Trophoblast cell (in vitro differentiated cells and primary cell): ENCODE measurements around the gene ZC2HC1B.

Experiments used
- DNase-seq, 2 donors: peaks; one replicate each; pipeline ENCODE4 v3.0.0-alpha.2; 2016
- H2AFZ ChIP-seq: 2 replicates; pipeline ENCODE4 v1.6.1; 2013; ENCODE audit warnings: low read length, moderate library complexity, mild to moderate bottlenecking; ENCODE audit not compliant: insufficient read depth, poor library complexity
- H2AK5ac ChIP-seq: 2 replicates; pipeline ENCODE4 v1.6.1; 2013; ENCODE audit warnings: mild to moderate bottlenecking, low read length
- H2BK120ac ChIP-seq: 2 replicates; pipeline ENCODE4 v1.6.1; 2013; ENCODE audit warnings: low read length, mild to moderate bottlenecking, moderate library complexity; ENCODE audit not compliant: insufficient read depth, poor library complexity
- H2BK12ac ChIP-seq: 2 replicates; pipeline ENCODE4 v1.6.1; 2013; ENCODE audit warnings: mild to moderate bottlenecking, low read length, moderate library complexity
- H2BK5ac ChIP-seq: 2 replicates; pipeline ENCODE4 v1.6.1; 2013; ENCODE audit warnings: low read length, low read depth, moderate library complexity, mild to moderate bottlenecking; ENCODE audit not compliant: poor library complexity
- H3K14ac ChIP-seq: 2 replicates; pipeline ENCODE4 v1.6.1; 2013; ENCODE audit warnings: mild to moderate bottlenecking, low read length
- H3K18ac ChIP-seq: 2 replicates; pipeline ENCODE4 v1.6.1; 2013; ENCODE audit warnings: mild to moderate bottlenecking, low read length
- H3K23ac ChIP-seq: 2 replicates; pipeline ENCODE4 v1.6.1; 2013; ENCODE audit warnings: low read length
- H3K27ac ChIP-seq: 2 replicates; pipeline ENCODE4 v1.5.1; 2013; ENCODE audit warnings: low read depth, mild to moderate bottlenecking, inconsistent platforms, low read length, moderate library complexity
- H3K27me3 ChIP-seq: 2 replicates; pipeline ENCODE4 v1.6.1; 2013; ENCODE audit warnings: inconsistent platforms, mild to moderate bottlenecking, low read length, moderate library complexity; ENCODE audit not compliant: insufficient read depth
- H3K36me3 ChIP-seq, 2 experiments: 1 replicate in 1 of 2; 2 replicates in 1 of 2; pipeline ENCODE4 v1.6.1; 2013; ENCODE audit warnings: low read length in 2 of 2, mild to moderate bottlenecking in 2 of 2, moderate library complexity in 1 of 2; ENCODE audit not compliant: insufficient read depth in 2 of 2, control insufficient read depth in 1 of 2
- H3K4ac ChIP-seq: 2 replicates; pipeline ENCODE4 v1.6.1; 2013; ENCODE audit warnings: low read depth, mild to moderate bottlenecking, low read length, moderate library complexity
- H3K4me1 ChIP-seq, 2 experiments: 1 replicate in 1 of 2; 2 replicates in 1 of 2; pipeline ENCODE4 v1.6.1; 2013; ENCODE audit warnings: low read length in 2 of 2, mild to moderate bottlenecking in 2 of 2, moderate library complexity in 1 of 2; ENCODE audit not compliant: insufficient read depth in 2 of 2, control insufficient read depth in 1 of 2
- H3K4me2 ChIP-seq: 2 replicates; pipeline ENCODE4 v1.6.1; 2013; ENCODE audit warnings: inconsistent platforms, mild to moderate bottlenecking, low read length, moderate library complexity
- H3K4me3 ChIP-seq: 2 replicates; pipeline ENCODE4 v1.5.1; 2013; ENCODE audit warnings: mild to moderate bottlenecking, low read depth, low read length, inconsistent platforms
- H3K79me1 ChIP-seq: one replicate; pipeline ENCODE4 v1.6.1; 2013; ENCODE audit warnings: low read length
- H3K79me2 ChIP-seq: 2 replicates; pipeline ENCODE4 v1.6.1; 2013; ENCODE audit warnings: low read length, mild to moderate bottlenecking; ENCODE audit not compliant: control insufficient read depth, insufficient read depth, poor library complexity
- H3K9ac ChIP-seq: 2 replicates; pipeline ENCODE4 v1.6.1; 2013; ENCODE audit warnings: mild to moderate bottlenecking, low read length
- H3K9me3 ChIP-seq: 2 replicates; pipeline ENCODE4 v1.6.1; 2013; ENCODE audit warnings: low read depth, mild to moderate bottlenecking, control low read depth, inconsistent platforms, low read length; ENCODE audit not compliant: insufficient read depth
- H4K12ac ChIP-seq: 2 replicates; pipeline ENCODE4 v1.6.1; 2013; ENCODE audit warnings: low read depth, mild to moderate bottlenecking, low read length, moderate library complexity
- H4K8ac ChIP-seq: 2 replicates; pipeline ENCODE4 v1.6.1; 2013; ENCODE audit warnings: low read depth, mild to moderate bottlenecking, low read length, moderate library complexity
- H4K91ac ChIP-seq: one replicate; pipeline ENCODE4 v1.6.1; 2013; ENCODE audit warnings: low read depth, mild to moderate bottlenecking, low read length, moderate library complexity
- WGBS: extraction: QIAGEN DNeasy Blood & Tissue Kit; methylation state at CpG from one replicate; pipeline ENCODE4 v1.1.7; 2013; ENCODE audit warnings: missing lambda C conversion rate; ENCODE audit not compliant: insufficient read length, insufficient coverage; ENCODE audit errors: extremely low coverage; 5-methylcytosine and 5-hydroxymethylcytosine counted together

Gene ZC2HC1B

GRCh38 chr6:143823548-143823947 is 40.7 kb upstream of the ZC2HC1B start:
- no CpG with 5 or more reads among the region's 6 CpGs for WGBS
- Histone ChIP-seq H3K9me3 (no peaks in the 10 kb centered on the region), H2BK120ac (no peak overlapping the region), H2BK12ac (no peak overlapping the region), H3K79me1 (no peaks in the 10 kb centered on the region), H2AK5ac (no peak overlapping the region), H4K91ac (no peak overlapping the region), H3K23ac (no peak overlapping the region), H3K9ac (no peak overlapping the region), H3K4me2 (no peak overlapping the region), H3K4me3 (no peak overlapping the region), H3K27ac (no peak overlapping the region), H3K14ac (no peak overlapping the region), H3K4me1 (peaks cover 0 to 1% of the 10 kb centered on the region in 2 experiments), H2BK5ac (no peak overlapping the region), H3K36me3 (peaks cover 4% of the 10 kb centered on the region in 2 experiments), H4K8ac (no peak overlapping the region), H2AFZ (no peak overlapping the region), H3K27me3 (no peaks in the 10 kb centered on the region), H4K12ac (no peak overlapping the region), H3K4ac (no peak overlapping the region), H3K79me2 (no peaks in the 10 kb centered on the region), H3K18ac (no peak overlapping the region)
- DNase-seq: no peak

DNA sequence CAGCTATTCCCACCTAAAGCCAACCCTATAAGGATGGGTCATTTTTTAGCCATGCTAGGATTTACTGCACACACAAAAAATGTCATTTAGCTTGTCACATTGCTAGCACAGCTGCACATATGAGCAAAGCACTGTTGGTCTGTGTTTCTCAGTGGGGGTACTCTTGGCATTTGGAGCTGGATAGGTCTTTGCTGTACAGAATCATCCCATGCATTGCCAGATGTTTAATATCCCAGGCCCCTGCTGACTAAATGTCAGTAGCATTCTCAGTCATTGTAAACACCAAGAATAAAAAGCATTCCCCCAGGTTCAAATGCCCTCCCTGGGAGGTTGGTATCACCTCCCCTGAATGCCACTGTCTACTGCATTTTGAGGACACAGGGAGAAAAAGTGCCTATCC is 35.7 kb upstream of the ZC2HC1B start:
- Histone ChIP-seq H3K18ac (no peak overlapping the region), H2AFZ (no peak overlapping the region), H2AK5ac (no peak overlapping the region), H3K9me3 (no peaks in the 10 kb centered on the region), H4K8ac (no peak overlapping the region), H3K79me1 (no peaks in the 10 kb centered on the region), H3K4me3 (no peak overlapping the region), H2BK5ac (no peak overlapping the region), H3K14ac (no peak overlapping the region), H3K4ac (no peak overlapping the region), H3K23ac (no peak overlapping the region), H3K4me1 (no peaks in the 10 kb centered on the region), H3K79me2 (no peaks in the 10 kb centered on the region), H4K91ac (no peak overlapping the region), H4K12ac (no peak overlapping the region), H2BK120ac (no peak overlapping the region), H3K9ac (no peak overlapping the region), H3K27ac (no peak overlapping the region), H3K4me2 (no peak overlapping the region), H3K36me3 (peaks cover 2 to 6% of the 10 kb centered on the region in 2 experiments), H3K27me3 (no peaks in the 10 kb centered on the region), H2BK12ac (no peak overlapping the region)
- DNase-seq: no peak

DNA sequence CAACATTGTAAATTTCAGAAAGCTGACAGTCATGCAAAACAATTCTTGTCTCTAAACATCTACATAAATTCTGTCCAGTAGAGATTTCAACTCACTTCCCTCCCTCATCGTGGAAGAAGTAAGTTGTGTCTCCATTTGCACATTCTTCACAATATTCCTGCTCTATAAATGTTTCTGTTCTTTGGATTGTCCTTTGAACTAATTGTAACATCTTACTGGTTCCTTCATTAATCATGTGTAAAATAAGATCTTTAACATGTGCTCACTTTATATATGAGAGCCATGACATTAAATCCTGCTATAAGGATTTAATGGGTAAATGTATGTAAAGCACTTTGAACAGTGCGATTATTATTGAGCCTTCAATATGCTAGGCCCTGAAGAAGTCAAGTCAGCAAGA is 28.1 kb upstream of the ZC2HC1B start:
- Histone ChIP-seq H3K27ac (no peak overlapping the region), H4K8ac (no peak overlapping the region), H2AK5ac (no peak overlapping the region), H3K4me3 (no peak overlapping the region), H2BK12ac (no peak overlapping the region), H3K9ac (no peak overlapping the region), H3K4ac (no peak overlapping the region), H3K27me3 (no peaks in the 10 kb centered on the region), H4K12ac (no peak overlapping the region), H3K14ac (no peak overlapping the region), H3K79me1 (no peaks in the 10 kb centered on the region), H2BK5ac (no peak overlapping the region), H3K9me3 (no peaks in the 10 kb centered on the region), H3K4me2 (no peak overlapping the region), H2BK120ac (no peak overlapping the region), H3K18ac (no peak overlapping the region), H3K23ac (no peak overlapping the region), H4K91ac (no peak overlapping the region), H3K79me2 (no peaks in the 10 kb centered on the region), H2AFZ (no peak overlapping the region), H3K4me1 (no peaks in the 10 kb centered on the region), H3K36me3 (peaks cover 0 to 2% of the 10 kb centered on the region in 2 experiments)
- WGBS: no CpG with 5 or more reads among the region's 2 CpGs
- no peak for DNase-seq

- no peak for DNase-seq
- Histone ChIP-seq H3K14ac (no peak overlapping the region), H2BK120ac (no peak overlapping the region), H3K18ac (no peak overlapping the region), H3K79me2 (peaks cover 2% of the 10 kb centered on the region), H3K4me1 (peaks cover 0 to 1% of the 10 kb centered on the region in 2 experiments), H3K4me2 (no peak overlapping the region), H3K27me3 (no peaks in the 10 kb centered on the region), H3K4me3 (no peak overlapping the region), H4K91ac (no peak overlapping the region), H3K23ac (no peak overlapping the region), H2AFZ (no peak overlapping the region), H3K36me3 (no peaks in the 10 kb centered on the region), H3K9me3 (no peaks in the 10 kb centered on the region), H2BK12ac (no peak overlapping the region), H4K8ac (no peak overlapping the region), H4K12ac (no peak overlapping the region), H2AK5ac (no peak overlapping the region), H3K79me1 (peaks cover 5% of the 10 kb centered on the region), H3K9ac (no peak overlapping the region), H3K4ac (no peak overlapping the region), H2BK5ac (no peak overlapping the region), H3K27ac (no peak overlapping the region)
- no CpG with 5 or more reads among the region's 5 CpGs for WGBS
These were observed 25.9 kb upstream of the ZC2HC1B start for GRCh38 chr6:143838395-143838794.
